Spleen (tissue), 11 donors: ENCODE measurements around the gene HOGA1. TPM values are rescaled to one million over a fixed set of nuclear protein-coding genes. Genes with fewer than 3 reads are reported as not detected.
A peak's percentile ranks its signal among the peaks of the same experiment; 100 is the strongest.

Source experiments
- DNase-seq: peaks from one replicate; pipeline ENCODE4 v3.0.0-alpha.2; 2020
- H3K27ac ChIP-seq, 8 donors: fragments of 200-600 bp; sonication (generic) in 7 of 8; 1 replicate in 4 of 8; 2 replicates in 4 of 8; pipeline versions ENCODE4 v1.5.0 to v1.8.0; 2016 to 2021; ENCODE audit warnings: inconsistent platforms in 4 of 8, mild to moderate bottlenecking in 4 of 8, moderate library complexity in 1 of 8
- H3K27me3 ChIP-seq, 7 donors: fragments of 200-600 bp; sonication (generic) in 6 of 7; replicated peaks in 1 of 7; 1 replicate in 4 of 7; 2 replicates in 3 of 7; pipeline versions ENCODE4 v1.5.0 to v1.8.0; 2016 to 2021; ENCODE audit warnings: inconsistent platforms in 3 of 7, mild to moderate bottlenecking in 1 of 7
- H3K36me3 ChIP-seq, 6 donors: fragments of 200-600 bp; sonication (generic) in 5 of 6; 1 replicate in 4 of 6; 2 replicates in 2 of 6; pipeline versions ENCODE4 v1.5.0 to v1.8.0; 2016 to 2021; ENCODE audit warnings: inconsistent platforms in 2 of 6
- H3K4me1 ChIP-seq, 6 donors: fragments of 200-600 bp; sonication (generic) in 5 of 6; 1 replicate in 3 of 6; 2 replicates in 3 of 6; pipeline versions ENCODE4 v1.5.0 to v1.8.0; 2016 to 2021; ENCODE audit warnings: inconsistent platforms in 3 of 6
- H3K4me3 ChIP-seq, 8 donors: fragments of 200-600 bp; sonication (generic) in 7 of 8; 1 replicate in 4 of 8; 2 replicates in 4 of 8; pipeline versions ENCODE4 v1.5.0 to v1.8.0; 2016 to 2021; ENCODE audit warnings: inconsistent platforms in 4 of 8, mild to moderate bottlenecking in 4 of 8, moderate library complexity in 2 of 8
- H3K9me3 ChIP-seq, 8 donors: fragments of 200-600 bp; sonication (generic) in 7 of 8; 1 replicate in 4 of 8; 2 replicates in 4 of 8; pipeline versions ENCODE4 v1.5.0 to v1.8.0; 2016 to 2021; ENCODE audit warnings: inconsistent platforms in 4 of 8
- POLR2A ChIP-seq, 3 donors: fragments of 450-650 bp; IDR thresholded peaks; one replicate each; pipeline ENCODE4 v1.5.1; 2017; ENCODE audit warnings: antibody characterized with exemption in 3 of 3, mild to moderate bottlenecking in 1 of 3
- POLR2AphosphoS5 ChIP-seq, 3 donors: sonication (generic); formaldehyde crosslinking; IDR thresholded peaks; one replicate each; pipeline ENCODE4 v1.5.1; 2017; ENCODE audit warnings: antibody characterized with exemption in 3 of 3
- WGBS, 5 donors: extraction: QIAGEN DNeasy Blood & Tissue Kit in 3 of 5; methylation state at CpG; one replicate each; pipeline versions ENCODE4 v1.1.5 to v1.1.7; 2013 to 2018; 5-methylcytosine and 5-hydroxymethylcytosine counted together
- intact Hi-C: fragments of 100-400 bp; cut with DNase I; formaldehyde crosslinking; loops from one replicate; pipeline ENCODE4 v1.15.0; 2023; ENCODE audit warnings: low total_unique reads
- polyA plus RNA-seq, 3 donors: library from polyadenylated mRNA; stranded (reverse); fragments of 200-250 nt; gene quantifications; one replicate each; pipeline ENCODE4 v1.2.1, GENCODE V29; 2013
- total RNA-seq, 7 donors: library from RNA; depleted of rRNA in 3 of 7; stranded (reverse); fragments of >200 nt in 3 of 7; fragmentation: NEBNext Ultra II Directional in 4 of 7; extraction: Animal tissue kit (Norgen Biotek cat#: 25700) in 4 of 7; gene quantifications; one replicate each; pipeline versions ENCODE4 v1.1.0 to v1.2.1, GENCODE V29; 2016 to 2021
- TF ChIP-seq, protein P1 (sequence below), 11 experiments: fragments of 200-600 bp in 7 of 11; fragments of 450-650 bp in 4 of 11; sonication (generic) in 4 of 11; IDR thresholded peaks in 8 of 11; conservative IDR thresholded peaks in 3 of 11; 1 replicate in 7 of 11; 2 replicates in 4 of 11; pipeline versions ENCODE4 v1.4.0 to v1.8.0; 2016 to 2021; ENCODE audit warnings: antibody characterized with exemption in 11 of 11, inconsistent platforms in 4 of 11, mild to moderate bottlenecking in 1 of 11
- donor health status: healthy with polysubstance abuse.
- donor health status: DM: no; HTN: no; CAD: no; lungs with moderate emphysema.
- donor health status: DM: no; HTN: no; CAD: no.
- donor health status: Bipolar disorder and iron deficiency.
- donor health status: healthy.
- donor health status: DM: no; HTN: no; CAD: no.
- donor health status: DM: yes; HTN: yes; CAD: no.

HOGA1 gene
- total and polyA plus RNA-seq, 10 donors = 0.11 to 0.42 (median 0.19) TPM; not detected in 5

DNA sequence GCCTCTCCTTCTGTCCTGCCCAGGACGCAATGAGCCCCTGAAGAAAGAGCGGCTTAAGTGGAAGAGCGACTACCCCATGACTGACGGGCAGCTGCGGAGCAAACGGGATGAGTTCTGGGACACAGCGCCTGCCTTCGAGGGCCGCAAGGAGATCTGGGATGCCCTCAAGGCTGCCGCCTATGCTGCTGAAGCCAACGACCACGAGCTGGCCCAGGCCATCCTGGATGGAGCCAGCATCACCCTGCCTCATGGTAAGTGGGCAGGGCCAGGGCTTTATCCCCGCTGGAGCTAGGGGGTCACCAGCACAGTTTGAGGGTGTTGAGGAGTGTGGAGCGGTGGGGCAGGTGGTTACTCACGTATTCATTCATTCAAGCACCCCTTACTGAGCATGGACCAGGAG lies 16.3 kb upstream of the HOGA1 start:
- no peaks in the 10 kb centered on the region for H3K27me3 ChIP-seq
- intact Hi-C loops = no loop called here
- H3K4me3 ChIP-seq = no peak overlapping the region

DNA sequence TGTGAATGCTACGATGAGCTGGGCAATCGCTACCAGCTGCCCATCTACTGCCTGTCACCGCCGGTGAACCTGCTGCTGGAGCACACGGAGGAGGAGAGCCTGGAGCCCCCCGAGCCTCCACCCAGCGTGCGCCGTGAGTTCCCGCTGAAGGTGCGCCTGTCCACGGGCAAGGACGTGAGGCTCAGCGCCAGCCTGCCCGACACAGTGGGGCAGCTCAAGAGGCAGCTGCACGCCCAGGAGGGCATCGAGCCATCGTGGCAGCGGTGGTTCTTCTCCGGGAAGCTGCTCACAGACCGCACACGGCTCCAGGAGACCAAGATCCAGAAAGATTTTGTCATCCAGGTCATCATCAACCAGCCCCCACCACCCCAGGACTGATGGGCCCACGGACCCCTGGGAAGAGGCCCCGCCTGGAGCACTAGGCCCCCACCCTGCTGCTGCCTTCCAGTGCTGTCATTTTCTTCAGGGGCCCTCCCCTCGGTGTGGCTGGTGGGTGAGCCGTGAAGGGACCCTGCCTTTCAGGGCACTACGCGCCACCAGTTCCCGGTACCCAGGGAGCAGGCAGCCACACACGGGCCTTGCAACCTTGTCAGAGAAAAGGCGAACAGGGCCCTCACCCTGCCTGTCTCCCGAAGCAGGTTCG lies 13.9 kb upstream of the HOGA1 start:
- intact Hi-C loops = no loop called here
- no peak overlapping the region for H3K27ac ChIP-seq
- H3K4me3 ChIP-seq = no peak overlapping the region
- TF ChIP-seq POLR2AphosphoS5 (IDR thresholded peaks at IDR 0.05) (no peak), POLR2A (IDR thresholded peaks at IDR 0.05) (no peak)
- H3K27me3 ChIP-seq = no peaks in the 10 kb centered on the region
- peaks cover 0 to 11% (median 8%) of the 10 kb centered on the region in 6 donors for H3K4me1 ChIP-seq
- 89 to 97% (median 94%) methylated on average over 17 to 33 of the region's 33 CpGs for WGBS, 5 donors
- DNase-seq = peak; percentile 51
- no peaks in the 10 kb centered on the region for H3K9me3 ChIP-seq
- H3K36me3 ChIP-seq = peaks cover 0 to 47% (median 13%) of the 10 kb centered on the region in 6 donors

More for the DNA sequence above, 16.3 kb upstream of the HOGA1 start:
- Histone ChIP-seq H3K36me3 (peaks cover 0 to 47% (median 13%) of the 10 kb centered on the region in 6 donors), H3K9me3 (no peaks in the 10 kb centered on the region), H3K4me1 (peaks cover 0 to 11% (median 8%) of the 10 kb centered on the region in 6 donors), H3K27ac (no peak overlapping the region)
- TF ChIP-seq POLR2A (IDR thresholded peaks at IDR 0.05) (no peak), POLR2AphosphoS5 (IDR thresholded peaks at IDR 0.05) (no peak)
- TF ChIP-seq, protein P1, sequence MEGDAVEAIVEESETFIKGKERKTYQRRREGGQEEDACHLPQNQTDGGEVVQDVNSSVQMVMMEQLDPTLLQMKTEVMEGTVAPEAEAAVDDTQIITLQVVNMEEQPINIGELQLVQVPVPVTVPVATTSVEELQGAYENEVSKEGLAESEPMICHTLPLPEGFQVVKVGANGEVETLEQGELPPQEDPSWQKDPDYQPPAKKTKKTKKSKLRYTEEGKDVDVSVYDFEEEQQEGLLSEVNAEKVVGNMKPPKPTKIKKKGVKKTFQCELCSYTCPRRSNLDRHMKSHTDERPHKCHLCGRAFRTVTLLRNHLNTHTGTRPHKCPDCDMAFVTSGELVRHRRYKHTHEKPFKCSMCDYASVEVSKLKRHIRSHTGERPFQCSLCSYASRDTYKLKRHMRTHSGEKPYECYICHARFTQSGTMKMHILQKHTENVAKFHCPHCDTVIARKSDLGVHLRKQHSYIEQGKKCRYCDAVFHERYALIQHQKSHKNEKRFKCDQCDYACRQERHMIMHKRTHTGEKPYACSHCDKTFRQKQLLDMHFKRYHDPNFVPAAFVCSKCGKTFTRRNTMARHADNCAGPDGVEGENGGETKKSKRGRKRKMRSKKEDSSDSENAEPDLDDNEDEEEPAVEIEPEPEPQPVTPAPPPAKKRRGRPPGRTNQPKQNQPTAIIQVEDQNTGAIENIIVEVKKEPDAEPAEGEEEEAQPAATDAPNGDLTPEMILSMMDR (IDR thresholded peaks at IDR 0.05 in 8 of 11, conservative IDR thresholded peaks at IDR 0.05 in 3 of 11) = no peak
- peak; percentile 49 for DNase-seq
- WGBS, 5 donors = 89 to 96% (median 95%) methylated on average over 15 of the region's 15 CpGs

DNA sequence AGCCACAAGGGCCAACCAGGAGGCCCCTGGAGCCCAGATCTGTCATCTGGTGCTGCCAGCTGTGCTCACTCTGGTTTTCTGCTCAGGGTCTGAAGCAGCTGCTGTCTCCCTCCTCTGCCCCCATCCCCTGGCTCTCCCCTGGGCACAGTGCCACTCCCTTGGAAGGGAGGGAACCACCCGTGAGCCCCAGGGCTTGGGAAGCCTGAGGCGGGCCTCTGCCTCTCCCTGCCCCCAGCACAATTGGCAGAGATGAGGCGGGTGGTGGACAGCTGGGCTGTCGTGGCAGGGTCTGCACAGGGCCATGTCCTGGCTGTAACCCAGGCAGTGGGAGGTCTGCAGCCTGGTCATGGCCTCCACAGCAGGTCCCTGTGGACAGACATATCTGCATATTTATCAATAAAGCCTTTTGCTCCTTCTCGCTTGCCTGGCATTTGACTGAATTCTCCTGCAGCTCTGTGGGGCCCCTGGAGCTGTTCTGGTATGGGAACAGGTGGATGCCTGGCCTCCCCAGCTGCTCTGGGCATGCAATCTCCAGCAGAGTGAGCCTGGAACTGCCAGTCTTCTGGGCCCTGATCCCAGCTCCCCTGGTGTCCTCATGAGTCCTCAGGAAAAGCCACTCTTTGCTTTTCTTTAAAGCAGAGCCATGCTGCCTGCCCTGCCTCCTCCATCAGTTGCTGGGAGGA lies 13.3 kb upstream of the HOGA1 start:
- Histone ChIP-seq H3K36me3 (peaks cover 0 to 47% (median 13%) of the 10 kb centered on the region in 6 donors), H3K27ac (no peak overlapping the region), H3K4me3 (no peak overlapping the region), H3K4me1 (peaks cover 0 to 11% (median 8%) of the 10 kb centered on the region in 6 donors), H3K9me3 (no peaks in the 10 kb centered on the region), H3K27me3 (no peaks in the 10 kb centered on the region)
- 88 to 92% (median 89%) methylated on average over 1 to 5 of the region's 5 CpGs for WGBS, 5 donors
- intact Hi-C loops = no loop called here
- TF ChIP-seq, protein P1 (IDR thresholded peaks at IDR 0.05 in 8 of 11, conservative IDR thresholded peaks at IDR 0.05 in 3 of 11) = no peak
- DNase-seq = peak; percentile 72

DNA sequence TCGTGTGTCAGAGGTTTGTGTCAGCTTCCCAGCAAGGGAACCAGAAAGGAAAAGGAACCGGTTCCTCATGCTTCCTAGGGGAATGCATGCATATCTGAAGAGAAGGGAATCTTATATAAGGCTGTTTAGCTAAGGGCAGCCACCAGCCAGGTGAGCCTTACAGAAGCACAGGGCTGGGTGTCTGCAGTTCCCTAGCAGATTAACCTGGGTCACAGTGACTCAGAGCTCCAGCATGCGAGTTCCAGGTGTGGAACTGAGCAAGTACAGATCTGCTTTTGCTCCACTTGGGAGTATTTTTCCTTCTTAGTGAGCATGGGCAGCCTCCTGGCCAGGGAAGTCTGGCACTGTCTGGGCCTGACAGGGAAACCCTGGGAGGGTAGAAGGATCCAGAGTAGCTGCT lies 12.6 kb upstream of the HOGA1 start:
- Histone ChIP-seq H3K9me3 (no peaks in the 10 kb centered on the region), H3K4me3 (no peak overlapping the region), H3K27me3 (no peaks in the 10 kb centered on the region), H3K36me3 (peaks cover 0 to 47% (median 13%) of the 10 kb centered on the region in 6 donors), H3K4me1 (peaks cover 0 to 11% (median 8%) of the 10 kb centered on the region in 6 donors), H3K27ac (no peak overlapping the region)
- WGBS, 5 donors = 88 to 96% (median 90%) methylated on average over 3 of the region's 3 CpGs
- TF ChIP-seq, protein P1 (IDR thresholded peaks at IDR 0.05 in 8 of 11, conservative IDR thresholded peaks at IDR 0.05 in 3 of 11) = no peak
- TF ChIP-seq POLR2AphosphoS5 (IDR thresholded peaks at IDR 0.05) (no peak), POLR2A (IDR thresholded peaks at IDR 0.05) (no peak)
- DNase-seq = peak; percentile 16
- intact Hi-C loops = no loop called here
